NCI-H2107 (cell line): Measurements from ENCODE around the gene LRRC41.
"Not testable (repeated sequence)": the region's sequence is repeated elsewhere in the genome, so short reads cannot be mapped to it uniquely, and the experiment has no call there.

Source experiments
- DNase-seq: peaks from one replicate; lab custom pipeline; 2025; lab: John Stamatoyannopoulos, UW

Gene LRRC41, protein sequence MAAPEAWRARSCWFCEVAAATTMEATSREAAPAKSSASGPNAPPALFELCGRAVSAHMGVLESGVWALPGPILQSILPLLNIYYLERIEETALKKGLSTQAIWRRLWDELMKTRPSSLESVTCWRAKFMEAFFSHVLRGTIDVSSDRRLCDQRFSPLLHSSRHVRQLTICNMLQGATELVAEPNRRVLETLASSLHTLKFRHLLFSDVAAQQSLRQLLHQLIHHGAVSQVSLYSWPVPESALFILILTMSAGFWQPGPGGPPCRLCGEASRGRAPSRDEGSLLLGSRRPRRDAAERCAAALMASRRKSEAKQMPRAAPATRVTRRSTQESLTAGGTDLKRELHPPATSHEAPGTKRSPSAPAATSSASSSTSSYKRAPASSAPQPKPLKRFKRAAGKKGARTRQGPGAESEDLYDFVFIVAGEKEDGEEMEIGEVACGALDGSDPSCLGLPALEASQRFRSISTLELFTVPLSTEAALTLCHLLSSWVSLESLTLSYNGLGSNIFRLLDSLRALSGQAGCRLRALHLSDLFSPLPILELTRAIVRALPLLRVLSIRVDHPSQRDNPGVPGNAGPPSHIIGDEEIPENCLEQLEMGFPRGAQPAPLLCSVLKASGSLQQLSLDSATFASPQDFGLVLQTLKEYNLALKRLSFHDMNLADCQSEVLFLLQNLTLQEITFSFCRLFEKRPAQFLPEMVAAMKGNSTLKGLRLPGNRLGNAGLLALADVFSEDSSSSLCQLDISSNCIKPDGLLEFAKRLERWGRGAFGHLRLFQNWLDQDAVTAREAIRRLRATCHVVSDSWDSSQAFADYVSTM

DNA sequence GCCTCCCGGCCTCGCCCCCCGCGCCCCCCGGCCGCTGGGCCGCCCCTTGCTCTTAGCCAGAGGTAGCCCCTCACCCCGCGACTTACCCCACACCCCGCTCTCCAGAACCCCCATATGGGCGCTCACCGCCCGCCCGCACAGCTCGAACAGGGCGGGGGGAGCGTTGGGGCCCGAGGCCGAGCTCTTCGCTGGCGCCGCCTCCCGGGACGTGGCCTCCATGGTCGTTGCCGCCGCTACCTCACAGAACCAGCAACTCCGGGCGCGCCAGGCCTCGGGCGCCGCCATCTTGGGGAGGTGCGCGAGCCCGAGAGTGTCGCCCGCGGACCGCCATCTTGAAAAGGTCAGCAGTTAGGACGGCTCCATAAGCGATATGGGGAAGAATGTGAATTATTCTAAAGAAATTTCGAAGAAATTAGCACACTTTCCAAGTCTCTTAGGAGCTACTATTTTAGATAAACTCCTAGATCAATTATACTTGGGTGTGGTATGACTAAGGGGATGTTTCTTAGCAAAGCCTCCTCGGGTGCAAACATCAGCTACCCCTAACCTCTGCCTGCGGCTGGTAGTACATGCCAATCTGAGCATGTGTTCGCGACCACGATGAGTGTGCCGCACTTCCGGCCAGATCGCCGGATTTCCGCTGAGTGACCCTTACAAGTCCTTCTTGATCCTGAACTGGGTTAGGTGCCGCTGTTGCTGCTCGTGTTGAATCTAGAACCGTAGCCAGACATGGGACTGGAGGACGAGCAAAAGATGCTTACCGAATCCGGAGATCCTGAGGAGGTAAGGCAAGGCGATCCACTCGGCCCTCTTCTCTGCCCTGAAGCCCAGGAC, at the start of gene LRRC41, which contains the start of gene UQCRH:
Gene LRRC41 (minus strand): TSS at position 579 of the 834 bp plus-strand sequence. CDS start 294 bp downstream, at position 285.
Gene UQCRH (plus strand): TSS at position 661 of the 834 bp plus-strand sequence. CDS start 69 bp downstream, at position 730.
- peak; percentile 98 for DNase-seq

DNA sequence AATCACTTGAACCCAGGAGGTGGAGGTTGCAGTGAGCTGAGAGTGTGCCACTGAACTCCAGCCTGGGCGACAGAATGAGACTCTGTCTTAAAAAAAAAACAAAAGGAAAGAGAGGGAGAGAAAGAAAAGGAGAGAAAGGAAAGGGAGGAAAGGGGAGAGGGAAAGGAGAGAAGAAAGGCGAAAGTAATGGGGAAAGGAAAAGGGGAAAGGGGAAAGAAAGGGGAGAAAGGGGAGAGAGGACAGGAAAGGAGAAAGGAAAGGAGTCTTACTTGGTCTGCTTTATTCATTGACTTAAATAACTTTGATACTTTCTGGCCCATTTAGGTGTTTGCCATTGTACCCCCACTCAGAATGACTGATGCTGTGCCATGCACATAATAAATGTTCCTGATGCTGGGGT, 48.9 kb upstream of the LRRC41 start:
- DNase-seq = no peak

DNA sequence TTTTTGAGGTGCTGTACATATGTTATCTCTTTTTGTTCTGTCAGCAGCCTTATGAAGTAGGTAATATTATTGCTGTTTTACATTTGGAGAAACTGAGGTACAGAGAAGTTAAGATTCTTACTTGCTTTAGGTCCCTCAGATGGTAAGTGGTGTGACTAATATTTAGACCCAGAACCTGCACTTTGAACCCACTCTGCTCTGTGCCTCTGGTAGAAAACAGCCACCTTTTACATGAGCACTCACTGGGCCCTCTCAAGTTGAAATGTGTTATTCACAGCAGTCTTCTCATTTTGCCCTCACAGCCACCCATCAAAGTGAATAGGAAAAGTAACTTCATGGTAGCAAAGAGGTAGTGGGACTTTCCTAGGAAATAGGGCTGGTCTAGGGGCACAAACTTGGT, 41.9 kb upstream of the LRRC41 start:
- no peak for DNase-seq

DNA sequence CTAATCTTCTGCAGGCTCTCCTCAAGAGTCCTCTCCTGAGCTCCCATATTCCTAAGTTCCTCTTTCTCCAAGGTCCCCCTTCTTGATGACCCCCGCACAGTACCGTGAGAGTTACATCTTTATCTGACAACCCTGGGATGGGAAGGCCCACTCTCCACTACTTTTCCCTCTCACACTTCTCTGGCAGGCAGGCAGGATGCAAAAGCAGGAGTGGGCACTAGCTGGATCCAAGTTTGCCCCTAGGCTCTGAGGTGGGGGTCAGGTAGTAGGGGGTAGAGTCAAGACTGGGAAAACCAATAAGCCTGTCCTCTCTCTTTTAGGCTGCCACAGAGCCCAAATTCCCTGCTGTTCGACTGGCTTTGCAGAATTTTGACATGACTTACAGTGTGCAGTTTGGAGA, 41.1 kb upstream of the LRRC41 start:
- DNase-seq = no peak

DNA sequence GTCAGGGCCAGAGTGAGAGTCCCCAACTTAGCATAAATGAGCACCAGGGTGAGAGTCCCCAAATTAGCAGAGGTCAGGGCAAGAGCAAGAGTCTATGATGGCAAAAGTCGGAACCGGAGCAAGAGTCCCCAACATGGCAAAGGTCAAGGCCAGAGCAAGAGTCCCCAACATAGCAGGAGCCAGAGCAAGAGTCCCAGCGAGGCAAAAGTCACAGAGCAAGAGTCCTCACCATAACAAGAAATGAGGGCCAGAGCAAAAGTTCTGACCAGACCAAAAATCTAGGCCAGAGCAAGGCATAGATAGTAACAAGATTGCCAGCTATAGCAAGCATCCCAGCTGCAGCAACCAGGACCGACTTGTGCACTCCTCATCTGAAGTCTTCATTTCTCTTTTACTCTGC, 40.3 kb upstream of the LRRC41 start:
- DNase-seq = no peak

DNA sequence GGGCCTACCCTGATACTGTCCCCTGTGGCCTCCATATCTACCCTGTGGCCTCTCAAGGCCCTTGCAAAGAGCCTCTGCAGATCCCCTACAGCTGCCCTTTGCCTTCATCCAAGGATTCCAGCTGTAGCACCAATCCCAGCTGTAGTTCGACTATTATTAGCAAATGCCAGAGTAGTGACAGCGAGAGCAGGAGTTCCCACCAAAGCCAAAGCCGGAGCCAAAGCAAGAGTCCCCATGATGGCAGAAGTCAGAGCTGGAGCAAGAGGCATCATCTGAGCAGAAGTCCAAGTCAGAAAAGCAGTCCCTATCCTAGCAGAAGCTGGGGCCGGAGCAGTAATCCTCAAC, 39.9 kb upstream of the LRRC41 start:
- no peak for DNase-seq

DNA sequence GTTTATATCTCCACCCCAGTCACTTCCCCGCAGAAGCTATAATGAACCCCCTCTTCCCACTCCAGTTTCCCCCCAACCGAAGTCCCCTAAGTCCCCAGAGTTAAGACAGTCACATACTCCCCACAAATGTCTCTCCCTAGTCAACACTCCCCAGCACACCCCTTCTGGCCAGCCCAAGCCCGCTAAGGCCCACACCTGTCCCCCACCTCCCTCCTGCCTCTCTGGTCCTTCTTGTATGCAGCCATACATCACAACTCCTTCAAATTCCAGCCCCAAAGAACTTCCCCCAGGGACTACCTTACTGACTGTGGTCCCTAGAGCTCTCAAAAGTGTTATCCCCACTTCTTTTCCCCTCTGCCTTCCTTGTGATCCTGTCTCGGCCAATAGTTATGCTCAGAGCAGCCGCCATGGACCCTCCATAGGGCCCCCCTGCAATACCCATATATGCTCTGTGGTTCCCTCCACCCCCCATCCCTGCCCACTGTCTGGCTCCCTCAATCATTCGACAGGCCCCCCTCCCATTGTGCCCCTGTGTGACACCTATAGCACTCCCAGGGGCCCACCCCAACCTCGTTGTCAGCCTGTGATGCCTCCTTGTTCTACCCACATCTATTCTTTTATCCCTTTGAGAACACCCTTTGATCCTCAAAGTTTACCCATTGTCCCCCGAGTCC, 39.4 kb upstream of the LRRC41 start:
- DNase-seq = no peak

DNA sequence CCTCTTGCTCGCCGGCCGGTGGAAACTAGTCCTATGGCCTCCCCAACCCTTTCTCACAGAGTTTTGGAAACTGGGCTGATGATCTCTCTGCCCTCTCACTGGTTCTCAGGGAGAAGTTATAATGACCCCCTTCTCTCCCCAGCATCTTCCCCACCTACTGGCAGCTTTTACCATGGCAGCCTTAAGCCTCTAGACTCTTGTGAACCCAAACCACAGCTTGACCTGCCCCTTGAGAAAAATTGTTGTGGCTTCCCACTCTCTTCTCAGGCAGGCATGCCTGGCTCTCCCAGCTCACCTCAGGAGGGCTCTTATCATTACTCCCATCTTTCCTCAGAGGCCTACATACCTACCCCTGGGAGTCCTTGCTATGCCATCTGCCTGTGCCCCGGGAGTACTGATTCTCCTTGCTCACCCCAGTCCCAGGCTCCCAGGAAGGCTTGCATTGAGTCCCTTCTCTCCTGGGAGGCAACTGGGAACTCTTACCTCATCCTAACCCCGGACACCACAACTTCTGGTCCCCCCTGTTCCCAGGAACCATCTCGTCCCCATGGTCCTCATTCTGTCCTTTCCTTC, 38.8 kb upstream of the LRRC41 start:
- DNase-seq = no peak

DNA sequence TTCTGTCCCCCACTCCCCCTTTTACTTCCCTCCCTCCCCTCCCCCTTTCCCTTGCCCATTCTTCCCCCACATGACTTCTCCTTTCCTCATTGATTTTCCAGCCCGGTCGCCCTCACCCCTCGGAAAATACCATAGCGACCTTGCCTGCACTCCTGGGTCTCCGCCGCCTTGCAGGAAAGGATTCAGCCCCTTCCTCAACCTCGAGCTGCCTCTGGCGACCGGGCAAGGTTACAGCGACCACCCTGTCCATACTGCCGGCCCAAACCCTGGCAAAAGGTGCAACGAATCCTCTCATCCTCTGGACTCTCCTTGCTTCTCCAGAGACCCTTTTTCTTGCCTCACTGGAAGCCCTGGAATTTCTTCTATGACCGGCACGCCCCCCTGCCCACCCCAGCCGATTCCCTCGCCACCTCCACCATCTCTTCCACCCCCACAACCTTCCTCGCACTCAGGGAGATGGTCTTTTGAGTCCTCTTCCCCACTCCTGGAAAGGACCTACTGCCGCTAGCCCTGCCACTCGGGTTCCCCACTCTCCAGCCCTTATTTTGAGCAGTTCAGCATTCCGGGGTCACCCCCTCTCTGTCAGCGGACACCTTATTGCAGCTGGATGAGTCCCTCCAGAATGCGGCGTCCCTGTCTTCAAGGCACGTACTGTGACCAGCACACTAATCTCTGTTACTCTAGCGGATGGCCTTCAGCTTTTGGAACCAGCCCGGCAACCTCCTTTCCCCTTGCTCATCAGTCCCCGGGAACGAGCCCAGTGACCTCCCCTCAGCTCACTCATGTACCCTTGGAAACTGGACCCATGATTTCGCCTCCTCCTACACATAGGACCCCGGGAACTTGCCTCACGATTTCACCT, 38.0 kb upstream of the LRRC41 start:
- no peak for DNase-seq

DNA sequence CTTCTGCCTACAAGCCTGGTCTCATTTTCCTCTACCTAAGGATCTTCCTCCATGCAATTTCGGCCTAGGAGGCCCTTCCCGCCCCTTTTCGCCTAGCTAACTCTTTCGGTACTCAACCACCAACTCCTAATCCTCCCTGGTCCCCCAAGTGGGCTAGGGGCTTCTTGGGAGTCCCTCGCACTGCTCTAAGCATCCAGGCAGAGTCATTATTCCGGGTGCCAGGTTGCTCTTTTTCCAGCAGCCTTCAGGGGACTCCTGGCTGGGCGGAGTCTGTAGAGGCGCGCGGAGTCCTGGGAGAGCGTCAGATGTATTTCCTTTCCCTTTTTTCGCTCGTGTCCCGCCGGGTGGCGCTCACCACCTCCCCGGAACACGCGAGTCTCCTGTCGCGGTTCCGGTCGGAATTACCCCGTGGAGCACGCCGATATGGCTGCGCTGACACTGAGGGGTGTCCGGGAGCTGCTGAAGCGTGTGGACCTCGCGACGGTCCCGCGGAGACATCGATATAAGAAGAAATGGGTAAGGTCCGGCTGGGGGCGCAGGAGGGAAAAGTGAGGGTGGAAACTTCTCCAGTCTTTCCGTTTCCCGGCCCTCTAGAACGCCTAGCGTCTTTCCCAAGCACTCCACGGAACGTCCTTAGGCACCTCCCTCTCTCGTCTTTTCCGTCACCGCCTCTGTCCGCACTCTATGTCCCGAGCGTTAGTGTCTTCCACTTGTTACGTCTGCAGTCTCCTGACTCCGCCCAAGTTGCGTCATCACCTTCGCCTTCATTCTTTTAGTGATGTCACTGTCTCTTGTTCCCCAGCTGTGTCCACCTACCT, 37.2 kb upstream of the LRRC41 start, which contains the start of gene NSUN4:
Gene NSUN4 (plus strand): TSS at position 404 of the 818 bp plus-strand sequence. CDS start 20 bp downstream, at position 424.
- peak; percentile 87 for DNase-seq

DNA sequence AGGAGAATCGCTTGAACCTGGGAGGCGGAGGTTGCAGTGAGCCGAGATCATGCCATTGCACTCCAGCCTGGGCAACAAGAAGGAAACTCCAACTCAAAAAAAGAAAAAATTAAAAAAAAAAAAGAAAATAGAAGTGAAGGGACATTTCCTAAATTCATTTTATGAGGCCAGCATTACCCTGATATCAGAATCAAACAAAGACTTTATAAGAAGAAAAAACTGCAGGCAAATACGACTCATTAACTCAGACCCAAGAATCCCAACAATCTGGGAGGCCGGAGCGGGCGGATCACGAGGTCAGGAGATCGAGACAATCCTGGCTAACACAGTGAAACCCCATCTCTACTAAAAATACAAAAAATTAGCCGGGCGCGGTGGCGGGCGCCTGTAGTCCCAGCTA, 34.0 kb upstream of the LRRC41 start:
- not testable (repeated sequence) for DNase-seq

DNA sequence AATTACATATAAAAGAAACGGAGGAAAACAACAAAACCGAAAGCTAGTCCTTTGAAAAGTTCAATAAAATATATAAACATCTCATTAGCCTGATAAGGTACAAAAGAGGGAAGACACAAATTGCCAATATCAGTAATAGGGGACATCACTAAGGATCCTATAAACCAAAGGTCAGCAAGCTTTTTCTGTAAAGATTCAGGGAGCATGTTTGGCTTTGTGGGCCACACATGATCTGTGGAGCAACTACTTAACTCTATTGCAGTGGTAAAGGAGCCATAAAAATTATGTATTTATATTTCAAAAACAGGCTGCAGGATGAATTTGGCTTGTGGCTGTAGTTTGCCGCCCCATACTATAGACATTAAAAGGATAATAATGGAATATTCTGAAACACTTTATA, 31.7 kb upstream of the LRRC41 start:
- DNase-seq = no peak

DNA sequence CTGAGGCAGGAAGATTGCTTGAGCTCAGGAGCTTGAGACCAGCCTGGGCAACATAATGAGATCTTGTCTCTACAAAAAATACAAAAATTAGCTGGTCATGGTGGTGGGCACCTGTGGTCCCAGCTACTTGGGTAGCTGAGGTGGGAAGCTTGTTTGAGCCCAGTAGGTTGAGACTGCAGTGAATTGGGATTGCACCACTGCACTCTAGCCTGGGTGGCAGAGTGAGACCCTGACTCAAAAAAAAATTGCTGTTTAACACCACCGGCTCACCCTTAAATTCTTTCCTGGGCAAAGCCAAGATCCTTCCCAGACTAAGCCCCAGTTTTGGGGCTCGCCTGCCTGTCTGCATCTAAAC, 30.6 kb upstream of the LRRC41 start:
- DNase-seq = no peak

DNA sequence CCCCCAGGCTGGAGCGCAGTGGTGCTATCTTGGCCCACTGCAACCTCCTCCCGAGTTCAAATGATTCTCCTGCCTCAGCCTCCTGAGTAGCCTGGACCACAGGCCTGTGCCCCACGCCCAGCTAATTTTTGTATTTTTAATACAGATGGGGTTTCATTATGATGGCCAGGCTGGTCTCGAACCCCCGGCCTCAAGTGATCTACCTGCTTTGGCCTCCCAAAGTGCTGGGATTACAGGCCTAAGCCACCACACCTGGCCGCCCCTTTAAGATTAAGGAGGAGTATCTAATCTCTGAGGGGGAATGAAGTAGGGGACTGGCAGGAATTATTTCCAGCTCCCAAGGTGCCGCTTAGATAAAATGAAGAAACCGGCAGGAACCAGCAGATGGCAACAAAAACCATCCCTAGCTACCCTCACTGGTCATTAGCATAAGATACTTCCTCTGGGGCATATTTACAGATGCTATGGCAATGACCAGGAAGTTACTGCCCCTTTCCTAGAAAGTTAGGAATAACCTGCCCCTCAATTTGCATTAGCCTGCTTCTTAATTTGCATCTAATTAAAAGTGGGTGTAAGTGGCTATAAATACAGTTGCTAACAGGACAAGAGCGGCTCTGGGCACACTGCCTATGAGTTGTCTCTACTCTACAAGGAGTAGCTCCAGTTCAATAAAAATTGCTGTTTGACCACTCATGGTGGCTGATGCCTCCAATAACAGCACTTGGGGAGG, 30.0 kb upstream of the LRRC41 start:
- DNase-seq = no peak

DNA sequence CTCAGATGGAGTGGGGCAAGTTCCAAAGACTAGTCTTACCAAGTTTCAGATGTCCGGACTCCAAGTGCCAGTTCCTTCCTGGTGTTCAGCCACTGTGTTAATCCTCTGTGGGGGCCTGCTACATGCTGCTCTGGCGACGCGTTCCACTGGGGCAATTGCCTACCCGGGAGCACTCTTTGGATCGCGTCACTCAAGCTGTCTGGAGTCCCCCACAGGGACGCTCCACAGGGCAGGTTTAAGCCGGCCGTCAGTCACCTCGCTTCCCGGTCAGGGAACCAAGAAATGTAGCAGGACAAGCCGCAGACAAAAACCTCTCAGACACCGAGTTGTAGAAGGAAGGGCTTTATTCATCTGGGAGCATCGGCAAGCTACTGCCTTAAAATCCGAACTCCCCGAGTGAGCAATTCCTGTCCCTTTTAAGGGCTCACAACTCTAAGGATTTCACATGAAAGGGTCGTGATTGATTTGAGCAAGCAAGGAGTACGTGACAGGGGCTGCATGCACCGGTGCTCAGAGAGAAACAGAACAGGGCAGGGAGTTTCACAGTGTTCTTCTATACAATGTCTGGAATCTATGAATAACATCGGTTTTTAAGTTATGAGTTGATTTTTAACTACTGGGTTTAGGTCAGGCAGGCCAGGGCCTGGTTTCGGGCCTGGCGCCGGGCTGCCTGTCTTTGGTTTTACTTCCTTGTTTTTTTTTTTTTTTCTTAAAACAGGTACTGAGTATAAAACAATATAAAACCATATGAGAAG, 28.5 kb upstream of the LRRC41 start:
- DNase-seq = not testable (repeated sequence)

DNA sequence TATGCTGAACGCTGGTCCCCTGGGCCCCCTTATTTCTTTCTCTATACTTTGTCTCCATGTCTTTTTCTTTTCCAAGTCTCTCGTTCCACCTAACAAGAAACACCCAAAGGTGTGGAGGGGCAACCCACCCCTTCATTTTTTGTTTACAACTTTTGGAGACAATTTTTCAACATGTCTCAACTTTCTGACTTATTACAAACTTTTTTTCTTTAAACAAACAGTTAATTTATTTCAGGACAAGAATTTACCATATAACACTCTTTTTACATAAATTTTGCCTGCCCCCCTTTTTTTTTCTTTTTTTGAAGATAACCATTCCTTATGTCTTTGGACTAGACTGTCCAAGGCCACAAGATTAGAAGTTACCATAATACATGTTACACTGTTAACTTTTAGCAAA, 27.0 kb upstream of the LRRC41 start:
- DNase-seq = not testable (repeated sequence)

DNA sequence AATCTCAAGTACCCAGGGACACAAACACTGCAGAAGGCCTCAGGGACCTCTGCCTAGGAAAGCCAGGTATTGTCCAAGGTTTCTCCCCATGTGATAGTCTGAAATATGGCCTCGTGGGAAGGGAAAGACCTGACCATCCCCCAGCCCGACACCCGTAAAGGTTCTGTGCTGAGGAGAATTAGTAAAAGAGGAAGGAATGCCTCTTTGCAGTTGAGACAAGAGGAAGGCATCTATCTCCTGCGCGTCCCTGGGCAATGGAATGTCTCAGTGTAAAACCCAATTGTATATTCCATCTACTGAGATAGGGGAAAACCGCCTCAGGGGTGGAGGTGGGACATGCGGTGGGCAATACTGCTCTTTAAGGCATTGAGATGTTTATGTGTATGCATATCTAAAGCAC, 26.4 kb upstream of the LRRC41 start:
- not testable (repeated sequence) for DNase-seq

DNA sequence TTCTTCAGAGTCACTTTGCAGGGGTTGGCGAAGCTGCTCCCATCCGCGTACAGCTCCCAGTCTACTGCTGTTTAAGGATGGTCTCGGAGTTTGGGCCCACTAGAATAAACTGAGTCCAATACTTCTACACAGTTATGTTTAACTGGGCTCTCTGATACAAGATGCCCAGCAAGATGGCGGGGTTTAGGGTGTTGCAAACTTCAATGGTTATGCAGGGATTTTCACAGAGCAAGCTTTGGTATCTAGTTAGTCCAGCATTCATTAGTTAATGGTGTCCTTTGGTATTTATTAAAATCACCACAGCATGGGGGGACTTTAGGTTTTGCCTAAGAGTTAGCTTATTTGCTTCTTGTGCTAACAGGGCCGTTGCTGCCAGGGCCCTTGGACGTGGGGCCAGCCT, 24.8 kb upstream of the LRRC41 start:
- not testable (repeated sequence) for DNase-seq
